NB4 (cell line): ENCODE measurements around the gene CISD2.
"Not testable (repeated sequence)": the region's sequence is repeated elsewhere in the genome, so short reads cannot be mapped to it uniquely, and the experiment has no call there.

Experiments
- DNase-seq: peaks from one replicate; pipeline ENCODE4 v3.0.0; 2010; ENCODE audit warnings: low read depth
- H3K4me3 ChIP-seq: one replicate; pipeline ENCODE4 v1.5.1; 2011; ENCODE audit warnings: mild to moderate bottlenecking, low read depth, low read length, moderate library complexity
- MYC ChIP-seq: IDR thresholded peaks from 2 replicates; pipeline ENCODE4 v1.6.1; 2011; ENCODE audit warnings: low read depth, low read length
- POLR2A ChIP-seq: IDR thresholded peaks from 2 replicates; pipeline ENCODE4 v1.6.1; 2011; ENCODE audit warnings: mild to moderate bottlenecking; ENCODE audit not compliant: insufficient read length; ENCODE audit errors: extremely low read depth
- TF ChIP-seq, protein P1 (sequence below): IDR thresholded peaks from 2 replicates; pipeline ENCODE4 v1.6.1; 2011; ENCODE audit warnings: low read depth, low read length
- TF ChIP-seq, protein P2 (sequence below): IDR thresholded peaks from one replicate; pipeline ENCODE4 v1.5.1; 2012; ENCODE audit warnings: low read depth, low read length

CISD2 gene, protein sequence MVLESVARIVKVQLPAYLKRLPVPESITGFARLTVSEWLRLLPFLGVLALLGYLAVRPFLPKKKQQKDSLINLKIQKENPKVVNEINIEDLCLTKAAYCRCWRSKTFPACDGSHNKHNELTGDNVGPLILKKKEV

DNA sequence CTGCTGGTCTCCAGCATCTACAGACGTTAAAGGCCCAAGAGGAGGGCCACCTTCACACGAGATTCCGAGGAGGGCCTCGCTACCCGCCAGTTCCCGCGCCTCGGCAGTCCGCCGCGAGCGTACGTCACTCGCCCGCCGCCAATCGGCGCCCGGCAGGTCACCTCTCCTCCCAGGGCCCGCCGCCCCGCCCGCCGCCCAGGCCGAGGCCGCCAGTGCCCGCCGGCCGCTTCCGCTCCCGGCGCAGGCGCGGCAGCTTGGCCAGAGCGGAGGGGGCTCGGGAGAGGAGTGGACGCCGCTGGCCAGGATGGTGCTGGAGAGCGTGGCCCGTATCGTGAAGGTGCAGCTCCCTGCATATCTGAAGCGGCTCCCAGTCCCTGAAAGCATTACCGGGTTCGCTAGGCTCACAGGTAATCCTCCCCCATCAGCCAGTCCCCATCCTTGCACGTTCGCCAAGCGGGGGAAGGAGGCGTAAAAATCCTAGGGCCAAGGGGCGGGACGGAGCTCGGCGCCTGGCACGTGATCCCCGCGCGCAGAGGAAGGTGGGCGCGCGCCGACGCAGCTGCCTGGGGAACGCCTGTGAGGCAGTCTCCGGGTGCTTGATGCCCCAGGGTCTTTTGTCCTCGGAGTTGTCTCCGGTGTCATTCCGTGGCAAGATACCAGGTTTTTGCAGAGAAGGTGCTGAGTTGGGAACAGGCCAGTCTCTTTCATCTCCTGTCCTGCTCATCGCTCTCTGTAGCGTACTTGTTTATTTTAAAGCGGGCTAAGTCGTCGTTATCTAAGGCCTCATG is at the start of gene CISD2:
Gene CISD2 (plus strand): TSS at position 212 of the 788 bp plus-strand sequence. CDS start 93 bp downstream, at position 305.
- TF ChIP-seq POLR2A (peak; percentile 82), MYC (peak; percentile 77)
- TF ChIP-seq, protein P1, sequence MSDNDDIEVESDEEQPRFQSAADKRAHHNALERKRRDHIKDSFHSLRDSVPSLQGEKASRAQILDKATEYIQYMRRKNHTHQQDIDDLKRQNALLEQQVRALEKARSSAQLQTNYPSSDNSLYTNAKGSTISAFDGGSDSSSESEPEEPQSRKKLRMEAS = peak; percentile 90
- TF ChIP-seq, protein P2, sequence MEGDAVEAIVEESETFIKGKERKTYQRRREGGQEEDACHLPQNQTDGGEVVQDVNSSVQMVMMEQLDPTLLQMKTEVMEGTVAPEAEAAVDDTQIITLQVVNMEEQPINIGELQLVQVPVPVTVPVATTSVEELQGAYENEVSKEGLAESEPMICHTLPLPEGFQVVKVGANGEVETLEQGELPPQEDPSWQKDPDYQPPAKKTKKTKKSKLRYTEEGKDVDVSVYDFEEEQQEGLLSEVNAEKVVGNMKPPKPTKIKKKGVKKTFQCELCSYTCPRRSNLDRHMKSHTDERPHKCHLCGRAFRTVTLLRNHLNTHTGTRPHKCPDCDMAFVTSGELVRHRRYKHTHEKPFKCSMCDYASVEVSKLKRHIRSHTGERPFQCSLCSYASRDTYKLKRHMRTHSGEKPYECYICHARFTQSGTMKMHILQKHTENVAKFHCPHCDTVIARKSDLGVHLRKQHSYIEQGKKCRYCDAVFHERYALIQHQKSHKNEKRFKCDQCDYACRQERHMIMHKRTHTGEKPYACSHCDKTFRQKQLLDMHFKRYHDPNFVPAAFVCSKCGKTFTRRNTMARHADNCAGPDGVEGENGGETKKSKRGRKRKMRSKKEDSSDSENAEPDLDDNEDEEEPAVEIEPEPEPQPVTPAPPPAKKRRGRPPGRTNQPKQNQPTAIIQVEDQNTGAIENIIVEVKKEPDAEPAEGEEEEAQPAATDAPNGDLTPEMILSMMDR = no peak
- H3K4me3 ChIP-seq = peak within 1 kb of the TSS; percentile 92
- DNase-seq = peak; percentile 96

DNA sequence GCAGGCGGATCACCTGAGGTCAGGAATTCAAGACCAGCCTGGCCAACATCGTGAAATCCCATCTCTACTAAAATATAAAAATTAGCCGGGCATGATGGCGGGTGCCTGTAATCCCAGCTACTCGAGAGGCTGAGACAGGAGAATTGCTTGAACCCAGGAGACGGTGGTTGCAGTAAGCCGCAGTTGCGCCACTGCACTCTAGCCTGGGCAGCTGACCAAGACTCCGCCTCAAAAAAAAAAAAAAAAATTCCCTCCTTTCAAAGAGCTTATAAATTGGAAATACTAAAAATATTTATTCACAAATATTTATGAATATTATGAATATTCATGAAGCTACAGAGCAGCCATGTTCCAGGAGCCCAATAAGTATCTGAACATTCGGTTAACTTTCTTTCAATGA is 49.7 kb upstream of the CISD2 start:
- not testable (repeated sequence) for H3K4me3 ChIP-seq

DNA sequence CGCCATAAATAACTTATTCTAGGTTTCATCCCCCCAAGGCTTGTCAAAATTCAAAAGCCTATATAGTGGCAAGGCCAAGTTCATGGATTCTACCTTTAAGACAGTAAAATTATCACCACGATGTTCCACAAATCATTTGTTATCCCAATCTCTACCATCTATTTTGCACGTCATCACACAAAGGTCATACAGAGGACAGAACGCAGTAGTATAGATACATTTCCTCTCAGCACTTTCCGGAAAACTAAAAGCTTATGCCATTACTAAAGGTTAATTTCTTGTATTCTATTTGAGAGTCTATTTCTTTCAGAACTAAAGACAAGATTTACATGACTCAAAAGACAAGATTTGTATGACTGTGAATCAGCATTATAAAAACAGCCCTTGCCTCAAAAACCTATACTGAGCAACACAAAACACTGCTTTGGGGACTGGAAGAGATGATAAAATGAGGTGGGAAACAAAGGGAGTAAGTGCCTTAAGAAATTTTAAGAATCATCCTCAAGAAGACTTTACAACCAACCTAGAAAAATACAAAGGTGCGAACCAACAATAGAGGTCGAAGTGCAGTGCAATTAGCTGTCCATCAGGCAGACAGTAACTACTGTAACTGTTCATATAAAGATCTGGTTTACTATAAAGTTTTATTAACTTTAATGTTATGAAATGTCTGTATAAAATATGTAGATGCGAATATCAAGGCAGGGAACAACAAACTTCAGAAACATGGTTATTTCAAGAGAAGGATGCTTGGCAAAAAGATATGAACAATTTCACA is 49.0 kb upstream of the CISD2 start:
- DNase-seq = no peak
- H3K4me3 ChIP-seq = peak overlapping the region; percentile 14
- TF ChIP-seq MYC (no peak), POLR2A (no peak)
- TF ChIP-seq, protein P1 = no peak
- TF ChIP-seq, protein P2 = no peak

More for the DNA sequence above, 49.7 kb upstream of the CISD2 start:
- not testable (repeated sequence) for DNase-seq

DNA sequence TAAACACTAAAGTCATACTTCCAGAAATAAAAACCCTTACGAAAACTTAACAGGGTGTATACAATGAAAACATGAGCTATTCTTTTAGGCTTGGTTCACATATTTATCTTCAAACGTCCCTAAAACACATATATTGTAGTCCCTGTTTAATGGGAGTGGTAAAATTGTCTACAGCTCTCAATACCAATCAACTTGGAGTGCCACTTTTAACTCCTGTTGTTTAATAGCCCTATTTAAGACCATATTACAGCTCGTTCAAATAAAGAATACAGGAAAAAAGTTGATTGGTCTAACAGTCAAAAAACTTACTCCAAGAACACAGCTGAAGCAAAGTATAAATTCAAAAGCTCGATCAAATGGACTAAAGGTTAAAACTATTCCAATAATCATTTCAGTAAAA is 45.3 kb upstream of the CISD2 start:
- TF ChIP-seq, protein P1 = no peak
- TF ChIP-seq, protein P2 = no peak
- TF ChIP-seq MYC = no peak
- no peak for TF ChIP-seq POLR2A
- DNase-seq = no peak
- peak overlapping the region; percentile 98 for H3K4me3 ChIP-seq

DNA sequence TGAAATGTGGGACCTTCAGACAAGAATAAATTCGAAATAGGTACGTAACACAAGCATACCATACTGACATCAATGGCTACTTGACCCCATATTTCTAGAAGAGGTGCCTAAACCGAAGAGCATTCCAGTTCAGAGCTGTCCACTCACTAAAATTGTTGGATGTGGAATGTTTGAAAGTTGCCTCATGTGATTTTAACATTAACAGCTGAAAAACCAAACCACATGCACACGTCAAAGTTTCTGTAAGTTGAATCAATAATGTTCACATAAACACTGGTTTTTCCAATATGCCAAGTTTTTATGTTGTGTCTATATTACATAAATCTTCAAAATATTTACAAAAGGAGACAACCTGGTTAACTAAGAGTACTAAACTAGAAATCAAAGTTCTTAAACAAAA is 44.9 kb upstream of the CISD2 start:
- TF ChIP-seq POLR2A (no peak), MYC (no peak)
- TF ChIP-seq, protein P1 = no peak
- TF ChIP-seq, protein P2 = no peak
- H3K4me3 ChIP-seq = peak overlapping the region; percentile 98
- no peak for DNase-seq

DNA sequence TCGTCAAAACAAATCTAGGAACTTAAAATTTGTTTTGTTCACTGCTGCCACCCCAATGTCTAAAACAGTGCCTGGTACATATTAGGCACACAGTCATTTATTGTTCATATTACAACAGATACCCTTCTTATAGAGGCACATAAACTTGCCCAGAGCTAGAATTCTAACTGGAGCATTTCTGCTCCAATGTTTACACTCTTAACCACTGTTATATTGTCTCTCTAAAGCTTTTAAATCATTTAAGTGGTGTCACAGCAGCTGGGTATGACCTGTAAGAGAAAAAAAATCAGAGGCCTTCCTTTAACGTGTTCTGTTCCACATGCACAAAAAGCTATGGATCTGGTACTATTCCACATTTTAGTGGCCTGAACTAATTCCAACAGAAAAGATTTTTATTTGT is 44.4 kb upstream of the CISD2 start:
- no peak for DNase-seq
- H3K4me3 ChIP-seq = peak overlapping the region; percentile 98
- TF ChIP-seq, protein P1 = no peak
- TF ChIP-seq, protein P2 = no peak
- TF ChIP-seq POLR2A (no peak), MYC (no peak)
